GM23338 (cell line): ENCODE data around the gene PLEKHD1. TPM values are rescaled to one million over a fixed set of nuclear protein-coding genes. Genes with fewer than 3 reads are reported as not detected.

Experiments used
- ATAC-seq: fragments of 200-7000 bp; cut with Tn5 transposase; 3 replicates; pipeline ENCODE4 v1.9.1; 2020
- DNase-seq: peaks from one replicate; pipeline ENCODE4 v3.0.0-alpha.2; 2015; ENCODE audit warnings: low spot score
- H2AFZ ChIP-seq: fragments of 200-600 bp; sonication (generic); 2 replicates; pipeline ENCODE4 v1.8.0; 2016; ENCODE audit warnings: antibody characterized with exemption, mild to moderate bottlenecking, moderate library complexity
- H3F3A ChIP-seq: fragments of 200-600 bp; sonication (generic); replicated peaks from 2 replicates; pipeline ENCODE4 v1.8.0; 2017; ENCODE audit warnings: antibody characterized with exemption, mixed run types, low read depth
- H3K27ac ChIP-seq: fragments of 200-600 bp; sonication (generic); 2 replicates; pipeline ENCODE4 v1.6.1; 2016; ENCODE audit warnings: low read depth
- H3K27me3 ChIP-seq: fragments of 200-600 bp; sonication (generic); 2 replicates; pipeline ENCODE4 v1.8.0; 2016; ENCODE audit warnings: mild to moderate bottlenecking, mixed run types, moderate library complexity; ENCODE audit not compliant: insufficient read depth
- H3K36me3 ChIP-seq: fragments of 200-600 bp; sonication (generic); 2 replicates; pipeline ENCODE4 v1.8.0; 2016; ENCODE audit warnings: mild to moderate bottlenecking; ENCODE audit not compliant: insufficient read depth
- H3K4me1 ChIP-seq: fragments of 200-600 bp; sonication (generic); 2 replicates; pipeline ENCODE4 v1.8.0; 2016; ENCODE audit warnings: mild to moderate bottlenecking, moderate library complexity; ENCODE audit not compliant: insufficient read depth
- H3K4me2 ChIP-seq: fragments of 200-600 bp; sonication (generic); 2 replicates; pipeline ENCODE4 v1.7.1; 2017; ENCODE audit warnings: mixed run types
- H3K4me3 ChIP-seq: fragments of 200-600 bp; sonication (generic); 2 replicates; pipeline ENCODE4 v1.6.1; 2016; ENCODE audit warnings: mixed run types
- H3K79me2 ChIP-seq: fragments of 200-600 bp; sonication (generic); replicated peaks from 2 replicates; pipeline ENCODE4 v1.8.0; 2017; ENCODE audit warnings: mild to moderate bottlenecking; ENCODE audit not compliant: insufficient read depth
- H3K9me2 ChIP-seq: fragments of 200-600 bp; sonication (generic); 2 replicates; pipeline ENCODE4 v1.8.0; 2017; ENCODE audit not compliant: insufficient read depth
- H4K20me1 ChIP-seq: fragments of 200-600 bp; sonication (generic); replicated peaks from 2 replicates; pipeline ENCODE4 v1.8.0; 2017; ENCODE audit warnings: mild to moderate bottlenecking; ENCODE audit not compliant: insufficient read depth
- H3K27ac Mint-ChIP-seq: 2 replicates; pipeline ENCODE4 v1.8.0; 2020; ENCODE audit warnings: inconsistent platforms, mild to moderate bottlenecking, moderate library complexity, mixed read lengths
- H3K27me3 Mint-ChIP-seq: 3 replicates; pipeline ENCODE4 v1.8.0; 2022; ENCODE audit warnings: low read depth, mild to moderate bottlenecking, moderate library complexity, mixed read lengths, inconsistent platforms; ENCODE audit not compliant: insufficient read depth, poor library complexity
- H3K36me3 Mint-ChIP-seq: 3 replicates; pipeline ENCODE4 v1.8.0; 2021; ENCODE audit warnings: low read depth, mild to moderate bottlenecking, inconsistent platforms, moderate library complexity, mixed read lengths
- H3K4me1 Mint-ChIP-seq: 3 replicates; pipeline ENCODE4 v1.8.0; 2020; ENCODE audit warnings: mild to moderate bottlenecking, inconsistent platforms, mixed read lengths
- H3K4me3 Mint-ChIP-seq: 3 replicates; pipeline ENCODE4 v1.8.0; 2021; ENCODE audit warnings: moderate library complexity, mild to moderate bottlenecking, inconsistent platforms, mixed read lengths
- H3K9me3 Mint-ChIP-seq: 3 replicates; pipeline ENCODE4 v1.8.0; 2020; ENCODE audit warnings: moderate library complexity, mild to moderate bottlenecking, inconsistent platforms, mixed read lengths
- CREB1 ChIP-seq: fragments of 250-450 bp; sonication (Bioruptor Pico); IDR thresholded peaks from 2 replicates; pipeline ENCODE4 v1.5.0; 2020; ENCODE audit warnings: low read depth, mild to moderate bottlenecking, moderate library complexity
- ETS1 ChIP-seq: IDR thresholded peaks from 2 replicates; pipeline ENCODE4 v1.6.1; 2016; ENCODE audit warnings: antibody characterized with exemption
- EZH2 ChIP-seq: fragments of 200-600 bp; sonication (generic); IDR thresholded peaks from one replicate; pipeline ENCODE4 v1.8.0; 2017; ENCODE audit warnings: antibody characterized with exemption, mild to moderate bottlenecking, low read depth; ENCODE audit not compliant: unreplicated experiment
- EZH2phosphoT487 ChIP-seq: fragments of 200-600 bp; sonication (generic); IDR thresholded peaks from one replicate; pipeline ENCODE4 v1.8.1; 2018; ENCODE audit warnings: antibody characterized with exemption; ENCODE audit not compliant: unreplicated experiment
- JUNB ChIP-seq: IDR thresholded peaks from one replicate; pipeline ENCODE4 v1.6.1; 2016; ENCODE audit warnings: antibody characterized with exemption; ENCODE audit not compliant: unreplicated experiment
- NANOG ChIP-seq: IDR thresholded peaks from 2 replicates; pipeline ENCODE4 v1.6.1; 2016; ENCODE audit warnings: antibody characterized with exemption, borderline replicate concordance
- POLR2AphosphoS5 ChIP-seq: IDR thresholded peaks from 2 replicates; pipeline ENCODE4 v1.6.1; 2016; ENCODE audit warnings: antibody characterized with exemption, low read depth
- REST ChIP-seq: IDR thresholded peaks from one replicate; pipeline ENCODE4 v1.6.1; 2018; ENCODE audit warnings: antibody characterized with exemption; ENCODE audit not compliant: unreplicated experiment
- STAT1 ChIP-seq: IDR thresholded peaks from one replicate; pipeline ENCODE4 v1.6.1; 2016; ENCODE audit warnings: antibody characterized with exemption; ENCODE audit not compliant: unreplicated experiment
- ZNF114 ChIP-seq: fragments of 250-450 bp; sonication (Bioruptor Pico); IDR thresholded peaks from 2 replicates; pipeline ENCODE4 v1.5.0; 2020; ENCODE audit warnings: mild to moderate bottlenecking, moderate library complexity
- ZNF331 ChIP-seq: fragments of 250-450 bp; sonication (Bioruptor Pico); IDR thresholded peaks from 2 replicates; pipeline ENCODE4 v1.5.0; 2020; ENCODE audit warnings: low read depth, mild to moderate bottlenecking, moderate library complexity
- polyA plus RNA-seq: library from polyadenylated mRNA; unstranded; fragments of >200 nt; fragmentation: Nextera tagmentation; extraction: Ambion mirVana; gene quantifications from 2 replicates; pipeline ENCODE4 v1.2.1, GENCODE V29; 2016
- total RNA-seq: library from RNA; depleted of rRNA; stranded (reverse); fragments of >200 nt; shearing (Covaris generic); gene quantifications from 2 replicates; pipeline ENCODE4 v1.2.3, GENCODE V29; 2014
- TF ChIP-seq, protein P1 (sequence below), 2 experiments: fragments of 200-600 bp in 1 of 2; sonication (generic) in 1 of 2; conservative IDR thresholded peaks; 2 replicates each; pipeline versions ENCODE4 v1.5.1 to v1.6.1; 2016 to 2017; ENCODE audit warnings: antibody characterized with exemption in 2 of 2, low read depth in 2 of 2, mild to moderate bottlenecking in 2 of 2, moderate library complexity in 1 of 2
- TF ChIP-seq, protein P2 (sequence below): fragments of 250-450 bp; sonication (Bioruptor Pico); IDR thresholded peaks from 2 replicates; pipeline ENCODE4 v1.5.0; 2020; ENCODE audit warnings: mild to moderate bottlenecking, moderate library complexity

Gene PLEKHD1
- total and polyA plus RNA-seq, 2 experiments from 2014 or later: 0.19 to 0.28 TPM

GRCh38 chr14:69500736-69501135, 16.2 kb downstream of the PLEKHD1 start:
- TF ChIP-seq ETS1: no peak
- no peak for TF ChIP-seq REST
- TF ChIP-seq POLR2AphosphoS5: no peak
- TF ChIP-seq, protein P1, sequence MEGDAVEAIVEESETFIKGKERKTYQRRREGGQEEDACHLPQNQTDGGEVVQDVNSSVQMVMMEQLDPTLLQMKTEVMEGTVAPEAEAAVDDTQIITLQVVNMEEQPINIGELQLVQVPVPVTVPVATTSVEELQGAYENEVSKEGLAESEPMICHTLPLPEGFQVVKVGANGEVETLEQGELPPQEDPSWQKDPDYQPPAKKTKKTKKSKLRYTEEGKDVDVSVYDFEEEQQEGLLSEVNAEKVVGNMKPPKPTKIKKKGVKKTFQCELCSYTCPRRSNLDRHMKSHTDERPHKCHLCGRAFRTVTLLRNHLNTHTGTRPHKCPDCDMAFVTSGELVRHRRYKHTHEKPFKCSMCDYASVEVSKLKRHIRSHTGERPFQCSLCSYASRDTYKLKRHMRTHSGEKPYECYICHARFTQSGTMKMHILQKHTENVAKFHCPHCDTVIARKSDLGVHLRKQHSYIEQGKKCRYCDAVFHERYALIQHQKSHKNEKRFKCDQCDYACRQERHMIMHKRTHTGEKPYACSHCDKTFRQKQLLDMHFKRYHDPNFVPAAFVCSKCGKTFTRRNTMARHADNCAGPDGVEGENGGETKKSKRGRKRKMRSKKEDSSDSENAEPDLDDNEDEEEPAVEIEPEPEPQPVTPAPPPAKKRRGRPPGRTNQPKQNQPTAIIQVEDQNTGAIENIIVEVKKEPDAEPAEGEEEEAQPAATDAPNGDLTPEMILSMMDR (conservative IDR thresholded peaks at IDR 0.05; ENCODE audit: low read depth in 2 of 2): no peak
- no peak for TF ChIP-seq EZH2
- no peak for TF ChIP-seq ZNF331 (CRISPR knock-in tag)
- no peak for TF ChIP-seq EZH2phosphoT487
- no peak for TF ChIP-seq JUNB
- TF ChIP-seq CREB1 (CRISPR knock-in tag): no peak
- TF ChIP-seq STAT1: no peak
- TF ChIP-seq, protein P2, sequence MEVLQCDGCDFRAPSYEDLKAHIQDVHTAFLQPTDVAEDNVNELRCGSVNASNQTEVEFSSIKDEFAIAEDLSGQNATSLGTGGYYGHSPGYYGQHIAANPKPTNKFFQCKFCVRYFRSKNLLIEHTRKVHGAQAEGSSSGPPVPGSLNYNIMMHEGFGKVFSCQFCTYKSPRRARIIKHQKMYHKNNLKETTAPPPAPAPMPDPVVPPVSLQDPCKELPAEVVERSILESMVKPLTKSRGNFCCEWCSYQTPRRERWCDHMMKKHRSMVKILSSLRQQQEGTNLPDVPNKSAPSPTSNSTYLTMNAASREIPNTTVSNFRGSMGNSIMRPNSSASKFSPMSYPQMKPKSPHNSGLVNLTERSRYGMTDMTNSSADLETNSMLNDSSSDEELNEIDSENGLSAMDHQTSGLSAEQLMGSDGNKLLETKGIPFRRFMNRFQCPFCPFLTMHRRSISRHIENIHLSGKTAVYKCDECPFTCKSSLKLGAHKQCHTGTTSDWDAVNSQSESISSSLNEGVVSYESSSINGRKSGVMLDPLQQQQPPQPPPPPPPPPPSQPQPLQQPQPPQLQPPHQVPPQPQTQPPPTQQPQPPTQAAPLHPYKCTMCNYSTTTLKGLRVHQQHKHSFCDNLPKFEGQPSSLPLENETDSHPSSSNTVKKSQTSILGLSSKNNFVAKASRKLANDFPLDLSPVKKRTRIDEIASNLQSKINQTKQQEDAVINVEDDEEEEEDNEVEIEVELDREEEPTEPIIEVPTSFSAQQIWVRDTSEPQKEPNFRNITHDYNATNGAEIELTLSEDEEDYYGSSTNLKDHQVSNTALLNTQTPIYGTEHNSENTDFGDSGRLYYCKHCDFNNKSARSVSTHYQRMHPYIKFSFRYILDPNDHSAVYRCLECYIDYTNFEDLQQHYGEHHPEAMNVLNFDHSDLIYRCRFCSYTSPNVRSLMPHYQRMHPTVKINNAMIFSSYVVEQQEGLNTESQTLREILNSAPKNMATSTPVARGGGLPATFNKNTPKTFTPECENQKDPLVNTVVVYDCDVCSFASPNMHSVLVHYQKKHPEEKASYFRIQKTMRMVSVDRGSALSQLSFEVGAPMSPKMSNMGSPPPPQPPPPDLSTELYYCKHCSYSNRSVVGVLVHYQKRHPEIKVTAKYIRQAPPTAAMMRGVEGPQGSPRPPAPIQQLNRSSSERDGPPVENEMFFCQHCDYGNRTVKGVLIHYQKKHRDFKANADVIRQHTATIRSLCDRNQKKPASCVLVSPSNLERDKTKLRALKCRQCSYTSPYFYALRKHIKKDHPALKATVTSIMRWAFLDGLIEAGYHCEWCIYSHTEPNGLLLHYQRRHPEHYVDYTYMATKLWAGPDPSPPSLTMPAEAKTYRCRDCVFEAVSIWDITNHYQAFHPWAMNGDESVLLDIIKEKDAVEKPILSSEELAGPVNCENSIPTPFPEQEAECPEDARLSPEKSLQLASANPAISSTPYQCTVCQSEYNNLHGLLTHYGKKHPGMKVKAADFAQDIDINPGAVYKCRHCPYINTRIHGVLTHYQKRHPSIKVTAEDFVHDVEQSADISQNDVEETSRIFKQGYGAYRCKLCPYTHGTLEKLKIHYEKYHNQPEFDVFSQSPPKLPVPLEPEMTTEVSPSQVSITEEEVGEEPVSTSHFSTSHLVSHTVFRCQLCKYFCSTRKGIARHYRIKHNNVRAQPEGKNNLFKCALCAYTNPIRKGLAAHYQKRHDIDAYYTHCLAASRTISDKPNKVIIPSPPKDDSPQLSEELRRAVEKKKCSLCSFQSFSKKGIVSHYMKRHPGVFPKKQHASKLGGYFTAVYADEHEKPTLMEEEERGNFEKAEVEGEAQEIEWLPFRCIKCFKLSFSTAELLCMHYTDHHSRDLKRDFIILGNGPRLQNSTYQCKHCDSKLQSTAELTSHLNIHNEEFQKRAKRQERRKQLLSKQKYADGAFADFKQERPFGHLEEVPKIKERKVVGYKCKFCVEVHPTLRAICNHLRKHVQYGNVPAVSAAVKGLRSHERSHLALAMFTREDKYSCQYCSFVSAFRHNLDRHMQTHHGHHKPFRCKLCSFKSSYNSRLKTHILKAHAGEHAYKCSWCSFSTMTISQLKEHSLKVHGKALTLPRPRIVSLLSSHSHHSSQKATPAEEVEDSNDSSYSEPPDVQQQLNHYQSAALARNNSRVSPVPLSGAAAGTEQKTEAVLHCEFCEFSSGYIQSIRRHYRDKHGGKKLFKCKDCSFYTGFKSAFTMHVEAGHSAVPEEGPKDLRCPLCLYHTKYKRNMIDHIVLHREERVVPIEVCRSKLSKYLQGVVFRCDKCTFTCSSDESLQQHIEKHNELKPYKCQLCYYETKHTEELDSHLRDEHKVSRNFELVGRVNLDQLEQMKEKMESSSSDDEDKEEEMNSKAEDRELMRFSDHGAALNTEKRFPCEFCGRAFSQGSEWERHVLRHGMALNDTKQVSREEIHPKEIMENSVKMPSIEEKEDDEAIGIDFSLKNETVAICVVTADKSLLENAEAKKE: no peak
- TF ChIP-seq NANOG: no peak
- no peak for TF ChIP-seq ZNF114
- H3K79me2 ChIP-seq: no peaks in the 10 kb centered on the region

More at GRCh38 chr14:69500736-69501135, 16.2 kb downstream of the PLEKHD1 start:
- Mint-ChIP-seq H3K9me3 (no peaks in the 10 kb centered on the region), H3K27me3 (peaks cover 11% of the 10 kb centered on the region), H3K4me3 (no peak overlapping the region), H3K36me3 (no peaks in the 10 kb centered on the region), H3K27ac (no peak overlapping the region), H3K4me1 (peaks cover 15% of the 10 kb centered on the region; the same call in 2 of the 3 replicates)
- Histone ChIP-seq H3F3A (no peaks in the 10 kb centered on the region), H3K4me3 (no peak overlapping the region), H3K27ac (no peak overlapping the region), H3K27me3 (0 out of 2 replicates have a peak, but pooled peaks cover 4% of the 10 kb centered on the region), H4K20me1 (no peaks in the 10 kb centered on the region), H3K4me2 (no peak overlapping the region), H3K4me1 (no peaks in the 10 kb centered on the region; the same call in 1 of the 2 replicates), H2AFZ (no peak overlapping the region), H3K9me2 (no peaks in the 10 kb centered on the region), H3K36me3 (no peaks in the 10 kb centered on the region)
- no peak for DNase-seq
- ATAC-seq: no peak; the same call in 2 of the 3 replicates
